IPS-18c (cell line): ENCODE results near the gene EXOC1L.
"Not testable (repeated sequence)": the region's sequence is repeated elsewhere in the genome, so short reads cannot be mapped to it uniquely, and the experiment has no call there.

Experiments
- H3K4me3 ChIP-seq: 2 replicates; pipeline ENCODE4 v1.7.0; 2013; ENCODE audit warnings: low read depth, mild to moderate bottlenecking, low read length, moderate library complexity; ENCODE audit not compliant: insufficient read depth
- H3K9me3 ChIP-seq: one replicate; pipeline ENCODE4 v1.6.1; 2013; ENCODE audit warnings: mild to moderate bottlenecking, low read length, moderate library complexity; ENCODE audit not compliant: control insufficient read depth, insufficient read depth

Gene EXOC1L

DNA sequence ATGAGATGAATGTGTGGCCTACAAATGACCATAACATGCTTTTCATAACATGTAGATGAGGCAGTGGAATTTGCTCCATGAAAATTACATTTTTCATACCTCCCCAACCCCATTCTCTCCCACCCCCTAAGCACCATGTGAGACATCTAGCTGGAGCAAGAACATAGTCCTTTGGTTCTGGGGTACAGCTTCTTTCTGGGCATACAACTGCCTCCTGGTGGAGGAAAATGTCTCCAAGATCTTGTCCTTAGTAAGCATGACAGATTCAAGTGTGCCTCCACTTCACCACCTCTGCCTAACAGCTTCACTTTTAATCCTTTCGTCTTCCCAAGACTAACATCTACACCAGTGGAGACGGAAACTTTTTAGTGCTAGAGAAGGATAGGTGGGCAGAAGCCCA lies 8.0 kb downstream of the EXOC1L start:
- H3K4me3 ChIP-seq = no peak overlapping the region

GRCh38 chr4:55830048-55830447 lies 10.5 kb downstream of the EXOC1L start:
- no peaks in the 10 kb centered on the region for H3K9me3 ChIP-seq
- no peak overlapping the region for H3K4me3 ChIP-seq

More for the DNA sequence above, 8.0 kb downstream of the EXOC1L start:
- H3K9me3 ChIP-seq = no peaks in the 10 kb centered on the region

DNA sequence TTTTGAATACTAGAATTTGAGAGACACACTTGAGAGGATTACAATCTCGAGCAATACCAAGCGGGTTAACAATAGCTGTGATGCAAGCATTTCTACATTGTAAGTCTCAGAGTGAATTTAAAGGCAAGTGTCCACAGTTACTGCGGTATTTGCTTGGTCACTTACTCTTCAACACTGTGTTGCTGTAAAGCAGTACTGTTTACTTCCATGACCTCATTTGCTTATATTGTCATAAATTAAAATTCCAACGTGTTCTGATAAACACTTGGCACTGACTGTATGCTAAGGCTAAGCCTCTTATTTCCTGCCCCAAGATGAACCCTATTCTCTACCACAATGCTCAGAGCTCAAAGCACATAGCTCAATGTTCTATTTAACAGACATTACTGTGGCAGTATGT lies 11.1 kb downstream of the EXOC1L start:
- no peaks in the 10 kb centered on the region for H3K9me3 ChIP-seq
- no peak overlapping the region for H3K4me3 ChIP-seq

GRCh38 chr4:55834086-55834795 lies 14.7 kb downstream of the EXOC1L start:
- Histone ChIP-seq H3K4me3 (no peak overlapping the region), H3K9me3 (peaks cover 3% of the 10 kb centered on the region)

GRCh38 chr4:55837903-55838302 lies 18.3 kb downstream of the EXOC1L start:
- Histone ChIP-seq H3K9me3 (peaks cover 3% of the 10 kb centered on the region), H3K4me3 (no peak overlapping the region)

- Histone ChIP-seq H3K9me3 (peaks cover 3% of the 10 kb centered on the region), H3K4me3 (no peak overlapping the region)
Measured at GRCh38 chr4:55838356-55838755, 18.8 kb downstream of the EXOC1L start.

- no peak overlapping the region for H3K4me3 ChIP-seq
- peaks cover 3% of the 10 kb centered on the region for H3K9me3 ChIP-seq
Measured at GRCh38 chr4:55838952-55839351, 19.4 kb downstream of the EXOC1L start.

DNA sequence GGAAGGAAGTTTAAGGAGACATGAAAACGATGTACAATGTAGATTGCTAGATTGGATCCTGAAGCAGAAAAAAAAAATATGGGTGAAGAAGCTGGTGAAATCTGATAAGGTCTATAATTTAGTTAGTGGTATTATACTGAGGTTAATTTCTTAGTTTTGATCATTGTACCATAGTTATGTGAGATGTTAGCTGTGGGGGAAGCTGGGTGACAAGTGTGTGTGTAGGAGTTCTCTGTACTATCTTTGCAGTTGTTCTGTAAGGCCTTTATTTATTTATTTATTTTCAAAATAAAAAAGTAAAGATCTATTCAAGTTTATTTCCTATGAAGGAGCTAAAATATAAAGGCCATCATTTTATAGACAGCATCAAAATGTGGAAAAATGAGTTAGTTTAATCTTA lies 21.4 kb downstream of the EXOC1L start:
- no peak overlapping the region for H3K4me3 ChIP-seq
- H3K9me3 ChIP-seq = peaks cover 3% of the 10 kb centered on the region

DNA sequence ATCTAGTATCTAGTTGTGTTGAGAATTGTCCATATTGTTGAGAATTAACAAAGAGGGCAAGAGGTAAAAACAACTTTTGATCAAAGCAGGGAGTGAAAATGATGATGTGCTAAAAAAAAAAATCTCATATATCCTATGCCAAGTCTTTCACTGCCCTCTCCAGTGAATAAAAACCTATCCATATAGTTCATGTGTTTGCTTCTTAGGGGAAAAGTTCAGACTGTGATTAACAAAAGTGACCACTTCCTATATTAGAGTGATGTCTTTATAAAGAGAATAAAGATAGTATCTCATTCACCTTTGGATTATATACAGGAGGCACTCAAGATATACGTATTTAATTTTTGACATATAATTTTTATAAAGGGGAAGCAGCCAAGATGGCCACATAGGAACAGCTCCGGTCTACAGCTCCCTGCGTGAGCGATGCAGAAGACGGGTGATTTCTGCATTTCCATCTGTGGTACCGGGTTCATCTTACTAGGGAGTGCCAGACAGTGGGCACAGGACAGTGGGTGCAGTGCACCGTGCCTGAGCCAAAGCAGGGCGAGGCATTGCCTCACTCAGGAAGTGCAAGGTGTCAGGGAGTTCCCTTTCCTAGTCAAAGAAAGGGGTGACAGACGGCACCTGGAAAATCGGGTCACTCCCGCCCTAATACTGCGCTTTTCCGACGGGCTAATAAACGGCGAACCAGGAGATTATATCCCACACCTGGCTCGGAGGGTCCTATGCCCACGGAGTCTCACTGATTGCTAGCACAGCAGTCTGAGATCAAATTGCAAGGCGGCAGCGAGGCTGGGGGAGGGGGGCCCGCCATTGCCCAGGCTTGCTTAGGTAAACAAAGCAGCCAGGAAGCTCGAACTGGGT lies 22.0 kb downstream of the EXOC1L start:
- H3K9me3 ChIP-seq, H3K4me3 ChIP-seq: not testable (repeated sequence)

GRCh38 chr4:55842312-55842711 lies 22.7 kb downstream of the EXOC1L start:
- H3K4me3 ChIP-seq, H3K9me3 ChIP-seq: not testable (repeated sequence)

GRCh38 chr4:55849724-55850123 lies 30.1 kb downstream of the EXOC1L start:
- no peaks in the 10 kb centered on the region for H3K9me3 ChIP-seq
- H3K4me3 ChIP-seq = no peak overlapping the region

- no peak overlapping the region for H3K4me3 ChIP-seq
Measured at GRCh38 chr4:55851885-55852284, 32.3 kb downstream of the EXOC1L start.

DNA sequence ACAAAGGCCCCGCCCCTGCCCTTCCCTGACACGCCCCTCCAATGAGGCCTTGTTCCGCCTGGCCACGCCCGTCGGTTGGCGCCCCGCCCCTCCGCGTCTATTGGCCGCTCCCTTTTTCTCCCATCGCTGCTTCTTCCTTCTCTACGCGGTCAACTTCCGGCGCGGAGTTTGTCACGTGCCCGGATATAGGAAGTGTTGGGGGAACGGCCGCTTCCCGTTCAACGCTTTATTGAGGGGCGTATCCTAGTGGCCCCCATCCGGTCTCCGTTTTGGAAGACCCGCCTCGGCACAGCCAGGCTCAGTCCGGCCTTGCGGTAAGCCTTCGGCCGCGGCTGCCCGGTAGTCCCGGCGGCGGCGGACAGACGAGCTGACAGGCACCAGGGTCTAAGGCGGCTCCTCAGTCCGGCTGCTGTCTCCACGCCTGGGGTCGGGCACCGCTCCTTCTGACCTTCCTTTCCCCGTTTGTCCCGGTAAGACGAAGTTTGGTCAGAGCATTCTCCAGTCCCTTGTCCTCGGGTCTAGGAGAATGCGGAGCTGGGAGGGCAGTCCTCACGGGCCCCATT lies 34.0 kb downstream of the EXOC1L start, which contains the start of gene EXOC1:
TSS of gene EXOC1 (plus strand) at position 165 of the 563 bp plus-strand sequence. CDS start 4,676 bp downstream, outside the sequence.
- H3K9me3 ChIP-seq = no peaks in the 10 kb centered on the region
- H3K4me3 ChIP-seq = peak within 1 kb of the TSS; percentile 95

More at GRCh38 chr4:55851885-55852284, 32.3 kb downstream of the EXOC1L start:
- H3K9me3 ChIP-seq = no peaks in the 10 kb centered on the region

DNA sequence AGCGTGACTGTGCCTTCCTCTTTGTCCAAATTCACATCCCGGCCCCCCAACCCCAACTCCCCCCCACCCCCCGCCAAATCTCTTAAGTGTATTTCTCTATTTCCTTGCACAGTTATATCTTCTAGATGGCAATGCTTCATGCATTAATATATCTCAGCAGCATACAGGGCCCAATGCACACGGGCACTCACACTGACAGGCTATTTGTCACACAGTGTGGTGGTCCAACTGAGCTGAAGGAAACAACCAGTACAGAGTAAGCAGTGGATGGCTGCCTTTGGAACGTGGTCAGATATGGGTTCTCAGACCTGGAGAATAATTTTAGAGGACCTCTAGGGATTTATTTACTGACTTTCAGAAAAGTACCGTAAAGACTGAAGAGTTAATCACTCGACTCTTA lies 34.5 kb downstream of the EXOC1L start:
- no peaks in the 10 kb centered on the region for H3K9me3 ChIP-seq

DNA sequence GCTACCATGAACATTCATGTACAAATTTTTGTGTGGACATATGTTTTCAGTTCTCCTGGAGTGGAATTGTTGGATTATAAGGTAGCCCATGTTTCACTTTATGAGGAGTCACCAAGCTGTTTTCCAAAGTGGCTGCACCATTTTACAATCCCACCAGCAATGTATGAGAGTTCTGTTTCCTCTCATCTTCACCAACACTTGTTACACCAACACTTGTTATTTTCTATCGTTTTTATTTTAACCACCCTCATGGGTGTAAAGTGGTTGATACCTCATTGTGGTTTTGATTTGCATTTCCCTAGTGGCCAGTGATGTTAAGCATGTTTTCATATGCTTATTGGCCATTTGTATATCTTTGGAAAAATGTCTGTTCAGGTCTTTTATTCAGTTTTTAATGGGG lies 38.0 kb downstream of the EXOC1L start:
- no peak overlapping the region for H3K4me3 ChIP-seq
- no peaks in the 10 kb centered on the region for H3K9me3 ChIP-seq

More for the DNA sequence above, 34.5 kb downstream of the EXOC1L start:
- H3K4me3 ChIP-seq = peak overlapping the region; percentile 95

DNA sequence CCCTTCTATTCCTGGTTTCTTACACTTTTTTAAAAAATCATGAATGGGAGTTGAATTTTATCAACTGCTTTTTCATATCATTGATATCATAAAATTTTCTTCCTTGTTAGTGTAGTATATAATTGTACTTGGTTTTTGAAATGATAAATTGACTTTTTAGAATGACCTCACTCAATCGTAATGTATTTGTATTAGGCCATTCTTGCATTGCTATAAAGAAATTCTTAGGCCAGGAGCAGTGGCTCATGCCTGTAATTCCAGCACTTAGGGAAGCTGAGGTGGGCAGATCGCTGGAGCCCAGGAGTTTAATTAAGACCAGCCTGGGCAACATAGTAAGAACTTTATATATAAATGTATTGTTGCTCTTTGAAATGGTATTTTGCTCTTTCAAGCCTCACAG lies 40.1 kb downstream of the EXOC1L start:
- no peaks in the 10 kb centered on the region for H3K9me3 ChIP-seq
- no peak overlapping the region for H3K4me3 ChIP-seq

GRCh38 chr4:55864577-55865223 lies 45.1 kb downstream of the EXOC1L start:
- H3K4me3 ChIP-seq = no peak overlapping the region
- H3K9me3 ChIP-seq = no peaks in the 10 kb centered on the region
